ENCODE data around the gene SOX1.

SOX1 gene

GRCh38 chr13:112053167-112053743 lies 13.7 kb upstream of the SOX1 start:
- 1 to 3% methylated on average over 18 to 31 of the region's 31 CpGs for WGBS, 2 experiments (ENCODE audit: insufficient coverage in 2 of 2)
- Histone ChIP-seq H3K9me3 (ENCODE audit: control insufficient read depth, low read length) (no peaks in the 10 kb centered on the region), H3K4me3 (ENCODE audit: extremely low read depth, insufficient read depth, low read length, poor library complexity, severe bottlenecking) (no peak overlapping the region), H3K36me3 (ENCODE audit: control insufficient read depth, insufficient read depth, low read length) (no peaks in the 10 kb centered on the region), H3K4me1 (ENCODE audit: control insufficient read depth, insufficient read depth, low read length, poor library complexity, severe bottlenecking) (peaks cover 6% of the 10 kb centered on the region), H3K27ac (ENCODE audit: low read depth, low read length, severe bottlenecking) (no peak overlapping the region)

DNA sequence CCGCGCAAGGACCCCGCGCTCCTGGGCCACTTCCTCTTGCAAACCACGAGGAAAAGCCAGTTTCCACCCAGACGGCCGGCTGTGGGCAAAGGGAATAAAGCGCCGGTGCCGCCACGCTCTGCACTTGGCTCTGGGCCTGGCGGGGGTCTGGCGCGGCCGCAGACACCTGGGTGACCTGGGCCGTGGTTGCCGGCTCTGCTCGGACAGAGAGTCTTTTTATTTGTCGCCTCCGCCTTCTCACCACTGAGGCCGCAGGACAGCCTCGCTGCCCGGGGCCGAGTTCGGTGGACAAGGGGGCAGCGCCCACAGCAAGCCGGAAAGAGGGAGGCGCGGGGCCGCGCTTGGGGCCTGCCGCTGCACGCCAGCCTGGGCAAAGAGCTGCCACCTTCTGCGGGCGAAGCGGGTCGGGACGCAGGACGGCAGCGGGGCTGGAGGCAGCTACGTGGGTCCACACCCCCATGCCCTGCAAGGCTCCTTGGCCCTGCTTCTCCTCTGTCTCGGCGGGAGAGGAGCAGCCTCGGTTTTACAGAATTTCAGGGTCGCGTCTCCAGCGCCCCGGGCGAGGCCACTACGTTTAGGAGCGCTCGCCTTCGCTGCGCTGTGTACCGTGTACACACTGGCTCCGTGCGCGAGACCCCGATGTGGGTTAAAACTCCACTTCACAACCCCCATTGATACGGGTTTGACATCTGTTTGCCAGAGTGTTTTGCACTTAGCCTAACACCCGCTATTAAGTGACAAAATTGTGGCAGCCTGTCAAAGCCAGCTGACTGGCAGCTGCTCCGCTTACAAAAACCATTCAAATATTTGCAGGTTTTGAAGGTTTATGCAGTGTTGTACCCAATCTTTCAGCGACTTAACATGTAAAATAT lies 13.0 kb upstream of the SOX1 start:
- Histone ChIP-seq H3K4me3 (ENCODE audit: extremely low read depth, insufficient read depth, low read length, poor library complexity, severe bottlenecking) (peak overlapping the region; percentile 2), H3K4me1 (ENCODE audit: control insufficient read depth, insufficient read depth, low read length, poor library complexity, severe bottlenecking) (peaks cover 6% of the 10 kb centered on the region), H3K36me3 (ENCODE audit: control insufficient read depth, insufficient read depth, low read length) (no peaks in the 10 kb centered on the region), H3K27ac (ENCODE audit: low read depth, low read length, severe bottlenecking) (no peak overlapping the region), H3K9me3 (ENCODE audit: control insufficient read depth, low read length) (no peaks in the 10 kb centered on the region)
- 0% methylated on average over 50 to 57 of the region's 63 CpGs for WGBS, 2 experiments (ENCODE audit: insufficient coverage in 2 of 2)

DNA sequence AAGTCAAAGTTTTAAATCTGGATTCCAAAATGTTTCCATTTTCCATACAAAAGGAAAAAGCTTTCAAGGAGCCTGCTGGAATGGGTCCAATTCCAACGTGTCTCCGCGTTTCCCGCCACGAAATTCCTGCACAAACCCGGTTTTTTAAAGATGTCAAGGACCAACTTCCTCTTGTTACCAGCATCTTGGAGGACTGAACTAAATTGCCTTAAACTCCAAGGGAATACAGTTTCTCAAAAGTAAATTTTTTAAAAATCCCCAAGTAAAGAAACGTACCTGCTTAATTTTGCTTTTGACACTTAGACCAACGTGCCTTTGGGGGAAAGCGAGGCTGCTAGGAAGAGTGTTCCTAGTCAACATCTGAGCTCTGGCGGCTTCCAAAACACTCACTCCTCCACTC lies 12.3 kb upstream of the SOX1 start:
- Histone ChIP-seq H3K9me3 (ENCODE audit: control insufficient read depth, low read length) (no peaks in the 10 kb centered on the region), H3K36me3 (ENCODE audit: control insufficient read depth, insufficient read depth, low read length) (no peaks in the 10 kb centered on the region), H3K27ac (ENCODE audit: low read depth, low read length, severe bottlenecking) (no peak overlapping the region), H3K4me1 (ENCODE audit: control insufficient read depth, insufficient read depth, low read length, poor library complexity, severe bottlenecking) (peaks cover 6% of the 10 kb centered on the region), H3K4me3 (ENCODE audit: extremely low read depth, insufficient read depth, low read length, poor library complexity, severe bottlenecking) (no peak overlapping the region)
- WGBS, 2 experiments (ENCODE audit: insufficient coverage in 2 of 2) = 2% methylated on average over 6 to 9 of the region's 10 CpGs

GRCh38 chr13:112055036-112055914 lies 11.7 kb upstream of the SOX1 start:
- 2% methylated on average over 23 to 35 of the region's 50 CpGs for WGBS, 2 experiments (ENCODE audit: insufficient coverage in 2 of 2)
- Histone ChIP-seq H3K9me3 (ENCODE audit: control insufficient read depth, low read length) (no peaks in the 10 kb centered on the region), H3K27ac (ENCODE audit: low read depth, low read length, severe bottlenecking) (no peak overlapping the region), H3K4me1 (ENCODE audit: control insufficient read depth, insufficient read depth, low read length, poor library complexity, severe bottlenecking) (peaks cover 6% of the 10 kb centered on the region), H3K4me3 (ENCODE audit: extremely low read depth, insufficient read depth, low read length, poor library complexity, severe bottlenecking) (no peak overlapping the region), H3K36me3 (ENCODE audit: control insufficient read depth, insufficient read depth, low read length) (no peaks in the 10 kb centered on the region)

DNA sequence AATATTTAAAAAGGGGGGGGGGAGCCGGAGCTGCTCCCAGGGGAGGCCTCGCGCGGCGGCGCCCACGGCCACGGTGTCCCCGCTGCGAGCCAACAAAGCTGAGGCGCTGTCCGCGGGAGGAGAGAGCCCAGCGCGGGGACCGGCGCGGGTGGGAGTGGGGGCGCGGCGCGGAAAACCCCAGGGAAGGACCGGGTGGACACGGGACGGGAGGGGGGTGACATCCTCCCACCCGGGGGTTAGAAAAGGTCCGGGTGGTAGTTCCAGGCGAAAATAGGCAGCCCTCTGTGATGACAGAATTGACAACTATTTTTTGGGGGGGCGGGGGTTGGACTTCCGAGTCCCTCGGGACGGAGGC lies 11.1 kb upstream of the SOX1 start:
- WGBS, 2 experiments (ENCODE audit: insufficient coverage in 2 of 2) = 2 to 3% methylated on average over 11 to 26 of the region's 32 CpGs
- Histone ChIP-seq H3K4me1 (ENCODE audit: control insufficient read depth, insufficient read depth, low read length, poor library complexity, severe bottlenecking) (peaks cover 6% of the 10 kb centered on the region), H3K4me3 (ENCODE audit: extremely low read depth, insufficient read depth, low read length, poor library complexity, severe bottlenecking) (no peak overlapping the region), H3K27ac (ENCODE audit: low read depth, low read length, severe bottlenecking) (no peak overlapping the region), H3K36me3 (ENCODE audit: control insufficient read depth, insufficient read depth, low read length) (no peaks in the 10 kb centered on the region), H3K9me3 (ENCODE audit: control insufficient read depth, low read length) (no peaks in the 10 kb centered on the region)

GRCh38 chr13:112056284-112056727 lies 10.6 kb upstream of the SOX1 start:
- 0% methylated on average over 12 of the region's 32 CpGs for WGBS, 2 experiments (ENCODE audit: insufficient coverage in 2 of 2)
- H3K4me1 ChIP-seq (ENCODE audit: control insufficient read depth, insufficient read depth, low read length, poor library complexity, severe bottlenecking) = peaks cover 6% of the 10 kb centered on the region
- H3K4me3 ChIP-seq (ENCODE audit: extremely low read depth, insufficient read depth, low read length, poor library complexity, severe bottlenecking) = no peak overlapping the region
- H3K36me3 ChIP-seq (ENCODE audit: control insufficient read depth, insufficient read depth, low read length) = no peaks in the 10 kb centered on the region
- no peak overlapping the region for H3K27ac ChIP-seq (ENCODE audit: low read depth, low read length, severe bottlenecking)
- H3K9me3 ChIP-seq (ENCODE audit: control insufficient read depth, low read length) = no peaks in the 10 kb centered on the region

- 0% methylated on average over 44 to 52 of the region's 72 CpGs for WGBS, 2 experiments (ENCODE audit: insufficient coverage in 2 of 2)
- no peaks in the 10 kb centered on the region for H3K9me3 ChIP-seq (ENCODE audit: control insufficient read depth, low read length)
- H3K27ac ChIP-seq (ENCODE audit: low read depth, low read length, severe bottlenecking) = no peak overlapping the region
- no peaks in the 10 kb centered on the region for H3K36me3 ChIP-seq (ENCODE audit: control insufficient read depth, insufficient read depth, low read length)
- peaks cover 6% of the 10 kb centered on the region for H3K4me1 ChIP-seq (ENCODE audit: control insufficient read depth, insufficient read depth, low read length, poor library complexity, severe bottlenecking)
- H3K4me3 ChIP-seq (ENCODE audit: extremely low read depth, insufficient read depth, low read length, poor library complexity, severe bottlenecking) = no peak overlapping the region
Observed at GRCh38 chr13:112056739-112057438, 10.1 kb upstream of the SOX1 start.

DNA sequence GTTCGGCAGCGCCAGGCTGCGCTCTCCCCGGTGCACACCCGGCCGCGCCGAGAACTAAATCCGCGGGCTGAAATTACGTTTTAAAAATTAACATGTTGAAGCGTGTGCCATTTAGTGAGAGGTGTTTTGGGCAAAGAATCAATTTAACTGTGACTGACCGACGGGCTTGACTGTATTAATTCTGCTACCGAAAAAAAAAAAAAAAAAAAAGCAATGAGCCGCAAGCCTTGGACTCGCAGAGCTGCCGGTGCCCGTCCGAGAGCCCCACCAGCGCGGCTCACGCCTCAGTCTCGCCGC lies 9.6 kb upstream of the SOX1 start:
- 0% methylated on average over 13 to 16 of the region's 25 CpGs for WGBS, 2 experiments (ENCODE audit: insufficient coverage in 2 of 2)
- H3K4me3 ChIP-seq (ENCODE audit: extremely low read depth, insufficient read depth, low read length, poor library complexity, severe bottlenecking) = no peak overlapping the region

DNA sequence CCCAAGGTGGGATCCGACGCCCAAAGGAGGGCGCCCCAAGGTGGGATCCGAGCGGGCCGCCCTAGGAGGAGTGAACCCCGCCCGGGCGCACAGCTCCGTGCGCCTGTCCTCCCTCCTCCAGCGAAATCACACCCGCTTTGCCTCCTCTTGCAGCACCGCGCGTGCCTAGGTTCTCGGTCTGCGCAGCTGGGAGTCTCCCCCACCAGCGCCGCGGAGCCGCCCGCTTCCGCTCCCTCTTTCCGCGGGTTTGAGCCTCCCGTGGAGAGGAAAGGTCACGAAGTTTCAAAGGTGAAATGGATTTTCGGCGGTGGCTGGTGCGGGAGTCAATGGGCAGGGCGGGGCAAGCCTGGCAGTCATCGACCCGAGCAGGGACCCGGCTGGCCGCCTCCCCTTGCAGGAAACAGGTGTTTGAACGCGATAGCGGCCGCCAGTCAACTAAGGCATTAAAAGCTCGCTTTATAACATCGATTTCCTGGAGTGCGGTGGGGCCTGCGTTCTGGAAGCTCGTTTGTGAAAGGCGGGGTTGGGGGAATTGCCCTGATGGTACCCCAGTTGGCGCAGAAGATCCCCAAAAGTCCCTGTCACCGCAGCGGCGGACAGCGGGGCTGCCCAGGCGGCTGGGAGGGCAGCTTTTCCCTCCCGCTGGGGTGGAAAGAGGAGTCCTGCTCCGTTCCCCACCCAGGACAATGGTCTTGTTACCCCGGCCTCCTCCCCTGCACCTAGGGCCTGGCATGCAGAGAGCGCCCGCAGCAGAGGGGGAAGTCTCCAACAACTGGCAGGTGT lies 9.0 kb upstream of the SOX1 start:
- Histone ChIP-seq H3K36me3 (ENCODE audit: control insufficient read depth, insufficient read depth, low read length) (no peaks in the 10 kb centered on the region), H3K4me3 (ENCODE audit: extremely low read depth, insufficient read depth, low read length, poor library complexity, severe bottlenecking) (no peak overlapping the region), H3K27ac (ENCODE audit: low read depth, low read length, severe bottlenecking) (no peak overlapping the region), H3K4me1 (ENCODE audit: control insufficient read depth, insufficient read depth, low read length, poor library complexity, severe bottlenecking) (peaks cover 6% of the 10 kb centered on the region), H3K9me3 (ENCODE audit: control insufficient read depth, low read length) (no peaks in the 10 kb centered on the region)
- WGBS, 2 experiments (ENCODE audit: insufficient coverage in 2 of 2) = 1% methylated on average over 39 to 40 of the region's 57 CpGs

More for the DNA sequence above, 9.6 kb upstream of the SOX1 start:
- no peaks in the 10 kb centered on the region for H3K9me3 ChIP-seq (ENCODE audit: control insufficient read depth, low read length)
- no peaks in the 10 kb centered on the region for H3K36me3 ChIP-seq (ENCODE audit: control insufficient read depth, insufficient read depth, low read length)
- H3K27ac ChIP-seq (ENCODE audit: low read depth, low read length, severe bottlenecking) = no peak overlapping the region
- H3K4me1 ChIP-seq (ENCODE audit: control insufficient read depth, insufficient read depth, low read length, poor library complexity, severe bottlenecking) = peaks cover 6% of the 10 kb centered on the region

GRCh38 chr13:112058519-112058873 lies 8.5 kb upstream of the SOX1 start:
- Histone ChIP-seq H3K4me1 (ENCODE audit: control insufficient read depth, insufficient read depth, low read length, poor library complexity, severe bottlenecking) (peaks cover 6% of the 10 kb centered on the region), H3K9me3 (ENCODE audit: control insufficient read depth, low read length) (no peaks in the 10 kb centered on the region), H3K4me3 (ENCODE audit: extremely low read depth, insufficient read depth, low read length, poor library complexity, severe bottlenecking) (no peak overlapping the region), H3K27ac (ENCODE audit: low read depth, low read length, severe bottlenecking) (no peak overlapping the region), H3K36me3 (ENCODE audit: control insufficient read depth, insufficient read depth, low read length) (no peaks in the 10 kb centered on the region)
- 3 to 4% methylated on average over 9 to 11 of the region's 11 CpGs for WGBS, 2 experiments (ENCODE audit: insufficient coverage in 2 of 2)
